ENCODE measurements around the gene RAB34.

Gene RAB34

DNA sequence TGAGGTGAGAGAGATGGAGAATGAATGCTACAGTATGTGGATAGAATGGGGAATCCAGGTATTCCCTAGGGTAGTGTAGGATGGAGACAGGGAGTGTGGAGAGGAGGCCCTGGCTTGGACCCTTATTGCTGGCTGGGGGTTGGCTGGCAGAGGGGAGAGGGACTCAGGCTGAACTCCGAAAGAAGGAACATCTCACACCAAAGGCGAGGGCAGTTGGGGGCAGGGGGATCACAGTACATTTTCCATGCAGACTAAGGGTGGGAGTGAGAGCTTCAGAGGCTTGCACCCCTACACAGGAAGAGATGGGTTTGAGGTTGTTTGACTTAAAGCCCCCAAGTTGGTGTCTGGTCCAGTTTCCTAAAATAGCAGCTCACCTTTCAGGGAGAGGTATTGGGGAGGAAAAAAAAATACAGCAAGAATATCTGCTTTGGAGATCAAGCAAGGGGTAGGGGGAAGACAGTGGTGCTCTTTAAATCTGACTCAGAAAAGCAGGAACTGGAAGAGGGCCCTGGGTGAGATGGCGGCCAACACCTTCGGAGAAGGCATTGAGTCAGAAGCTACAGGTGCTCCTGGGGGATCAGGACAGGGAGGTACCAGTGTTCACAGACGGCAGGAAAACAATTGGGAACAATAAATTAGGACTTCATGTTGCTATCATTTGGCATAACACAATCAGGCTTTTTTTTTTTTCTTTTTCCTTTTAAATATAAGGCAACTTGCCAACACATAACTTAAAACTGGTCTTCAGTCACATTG is 38.6 kb upstream of the RAB34 start (continued):
- TF ChIP-seq, protein P1, sequence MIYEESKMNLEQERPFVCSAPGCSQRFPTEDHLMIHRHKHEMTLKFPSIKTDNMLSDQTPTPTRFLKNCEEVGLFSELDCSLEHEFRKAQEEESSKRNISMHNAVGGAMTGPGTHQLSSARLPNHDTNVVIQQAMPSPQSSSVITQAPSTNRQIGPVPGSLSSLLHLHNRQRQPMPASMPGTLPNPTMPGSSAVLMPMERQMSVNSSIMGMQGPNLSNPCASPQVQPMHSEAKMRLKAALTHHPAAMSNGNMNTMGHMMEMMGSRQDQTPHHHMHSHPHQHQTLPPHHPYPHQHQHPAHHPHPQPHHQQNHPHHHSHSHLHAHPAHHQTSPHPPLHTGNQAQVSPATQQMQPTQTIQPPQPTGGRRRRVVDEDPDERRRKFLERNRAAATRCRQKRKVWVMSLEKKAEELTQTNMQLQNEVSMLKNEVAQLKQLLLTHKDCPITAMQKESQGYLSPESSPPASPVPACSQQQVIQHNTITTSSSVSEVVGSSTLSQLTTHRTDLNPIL (CRISPR knock-in tag; IDR thresholded peaks at IDR 0.05; ENCODE audit: low read depth) = no peak
- TF ChIP-seq TOX (CRISPR knock-in tag; IDR thresholded peaks at IDR 0.05; ENCODE audit: borderline replicate concordance) (no peak), OSR1 (CRISPR knock-in tag; IDR thresholded peaks at IDR 0.05) (no peak), ZNF8 (CRISPR knock-in tag; IDR thresholded peaks at IDR 0.05) (no peak), ARNTL (CRISPR knock-in tag; IDR thresholded peaks at IDR 0.05; ENCODE audit: borderline replicate concordance, low read depth) (no peak), ZFP3 (CRISPR knock-in tag; IDR thresholded peaks at IDR 0.05) (no peak)
- TF ChIP-seq, protein P2, sequence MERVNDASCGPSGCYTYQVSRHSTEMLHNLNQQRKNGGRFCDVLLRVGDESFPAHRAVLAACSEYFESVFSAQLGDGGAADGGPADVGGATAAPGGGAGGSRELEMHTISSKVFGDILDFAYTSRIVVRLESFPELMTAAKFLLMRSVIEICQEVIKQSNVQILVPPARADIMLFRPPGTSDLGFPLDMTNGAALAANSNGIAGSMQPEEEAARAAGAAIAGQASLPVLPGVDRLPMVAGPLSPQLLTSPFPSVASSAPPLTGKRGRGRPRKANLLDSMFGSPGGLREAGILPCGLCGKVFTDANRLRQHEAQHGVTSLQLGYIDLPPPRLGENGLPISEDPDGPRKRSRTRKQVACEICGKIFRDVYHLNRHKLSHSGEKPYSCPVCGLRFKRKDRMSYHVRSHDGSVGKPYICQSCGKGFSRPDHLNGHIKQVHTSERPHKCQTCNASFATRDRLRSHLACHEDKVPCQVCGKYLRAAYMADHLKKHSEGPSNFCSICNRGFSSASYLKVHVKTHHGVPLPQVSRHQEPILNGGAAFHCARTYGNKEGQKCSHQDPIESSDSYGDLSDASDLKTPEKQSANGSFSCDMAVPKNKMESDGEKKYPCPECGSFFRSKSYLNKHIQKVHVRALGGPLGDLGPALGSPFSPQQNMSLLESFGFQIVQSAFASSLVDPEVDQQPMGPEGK (CRISPR knock-in tag; IDR thresholded peaks at IDR 0.05; ENCODE audit: borderline replicate concordance) = no peak

DNA sequence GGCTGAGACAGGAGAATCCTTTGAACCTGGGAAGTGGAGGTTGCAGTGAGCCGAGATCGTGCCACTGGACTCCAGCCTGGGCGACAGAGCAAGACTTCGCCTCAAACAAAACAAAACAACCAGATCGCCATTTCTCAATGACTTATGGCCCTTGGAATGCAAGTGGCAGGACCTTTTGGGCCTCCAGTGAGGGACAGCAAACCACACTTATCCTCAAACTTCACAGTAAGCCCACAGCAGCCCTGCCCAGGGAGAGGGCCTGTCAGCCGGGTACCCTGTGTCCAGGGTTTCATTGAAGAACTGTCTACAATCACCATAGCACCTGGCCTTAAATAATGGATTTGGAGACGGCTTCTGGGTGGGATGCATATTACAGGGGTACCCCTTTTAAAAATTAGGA is 37.8 kb upstream of the RAB34 start:
- ATAC-seq = no peak
- TF ChIP-seq ISL1 (CRISPR knock-in tag; IDR thresholded peaks at IDR 0.05) = no peak
- no peak for TF ChIP-seq ZFP3 (CRISPR knock-in tag; IDR thresholded peaks at IDR 0.05)
- TF ChIP-seq SNAI2 (CRISPR knock-in tag; IDR thresholded peaks at IDR 0.05) = no peak
- no peak for TF ChIP-seq CSDC2 (CRISPR knock-in tag; IDR thresholded peaks at IDR 0.05)
- TF ChIP-seq, protein P2 (CRISPR knock-in tag; IDR thresholded peaks at IDR 0.05; ENCODE audit: borderline replicate concordance) = no peak
- TF ChIP-seq ZFP30 (CRISPR knock-in tag; IDR thresholded peaks at IDR 0.05) = no peak
- TF ChIP-seq ZNF565 (CRISPR knock-in tag; conservative IDR thresholded peaks at IDR 0.05; ENCODE audit: low read depth) = no peak
- no peak for TF ChIP-seq ESRRG (CRISPR knock-in tag; IDR thresholded peaks at IDR 0.05)
- TF ChIP-seq BACH2 (CRISPR knock-in tag; IDR thresholded peaks at IDR 0.05; ENCODE audit: borderline replicate concordance) = no peak
- TF ChIP-seq, protein P3, sequence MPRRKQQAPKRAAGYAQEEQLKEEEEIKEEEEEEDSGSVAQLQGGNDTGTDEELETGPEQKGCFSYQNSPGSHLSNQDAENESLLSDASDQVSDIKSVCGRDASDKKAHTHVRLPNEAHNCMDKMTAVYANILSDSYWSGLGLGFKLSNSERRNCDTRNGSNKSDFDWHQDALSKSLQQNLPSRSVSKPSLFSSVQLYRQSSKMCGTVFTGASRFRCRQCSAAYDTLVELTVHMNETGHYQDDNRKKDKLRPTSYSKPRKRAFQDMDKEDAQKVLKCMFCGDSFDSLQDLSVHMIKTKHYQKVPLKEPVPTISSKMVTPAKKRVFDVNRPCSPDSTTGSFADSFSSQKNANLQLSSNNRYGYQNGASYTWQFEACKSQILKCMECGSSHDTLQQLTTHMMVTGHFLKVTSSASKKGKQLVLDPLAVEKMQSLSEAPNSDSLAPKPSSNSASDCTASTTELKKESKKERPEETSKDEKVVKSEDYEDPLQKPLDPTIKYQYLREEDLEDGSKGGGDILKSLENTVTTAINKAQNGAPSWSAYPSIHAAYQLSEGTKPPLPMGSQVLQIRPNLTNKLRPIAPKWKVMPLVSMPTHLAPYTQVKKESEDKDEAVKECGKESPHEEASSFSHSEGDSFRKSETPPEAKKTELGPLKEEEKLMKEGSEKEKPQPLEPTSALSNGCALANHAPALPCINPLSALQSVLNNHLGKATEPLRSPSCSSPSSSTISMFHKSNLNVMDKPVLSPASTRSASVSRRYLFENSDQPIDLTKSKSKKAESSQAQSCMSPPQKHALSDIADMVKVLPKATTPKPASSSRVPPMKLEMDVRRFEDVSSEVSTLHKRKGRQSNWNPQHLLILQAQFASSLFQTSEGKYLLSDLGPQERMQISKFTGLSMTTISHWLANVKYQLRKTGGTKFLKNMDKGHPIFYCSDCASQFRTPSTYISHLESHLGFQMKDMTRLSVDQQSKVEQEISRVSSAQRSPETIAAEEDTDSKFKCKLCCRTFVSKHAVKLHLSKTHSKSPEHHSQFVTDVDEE (CRISPR knock-in tag; IDR thresholded peaks at IDR 0.05) = no peak
- TF ChIP-seq, protein P1 (CRISPR knock-in tag; IDR thresholded peaks at IDR 0.05; ENCODE audit: low read depth) = no peak
- TF ChIP-seq ZNF70 (CRISPR knock-in tag; IDR thresholded peaks at IDR 0.05) = no peak

DNA sequence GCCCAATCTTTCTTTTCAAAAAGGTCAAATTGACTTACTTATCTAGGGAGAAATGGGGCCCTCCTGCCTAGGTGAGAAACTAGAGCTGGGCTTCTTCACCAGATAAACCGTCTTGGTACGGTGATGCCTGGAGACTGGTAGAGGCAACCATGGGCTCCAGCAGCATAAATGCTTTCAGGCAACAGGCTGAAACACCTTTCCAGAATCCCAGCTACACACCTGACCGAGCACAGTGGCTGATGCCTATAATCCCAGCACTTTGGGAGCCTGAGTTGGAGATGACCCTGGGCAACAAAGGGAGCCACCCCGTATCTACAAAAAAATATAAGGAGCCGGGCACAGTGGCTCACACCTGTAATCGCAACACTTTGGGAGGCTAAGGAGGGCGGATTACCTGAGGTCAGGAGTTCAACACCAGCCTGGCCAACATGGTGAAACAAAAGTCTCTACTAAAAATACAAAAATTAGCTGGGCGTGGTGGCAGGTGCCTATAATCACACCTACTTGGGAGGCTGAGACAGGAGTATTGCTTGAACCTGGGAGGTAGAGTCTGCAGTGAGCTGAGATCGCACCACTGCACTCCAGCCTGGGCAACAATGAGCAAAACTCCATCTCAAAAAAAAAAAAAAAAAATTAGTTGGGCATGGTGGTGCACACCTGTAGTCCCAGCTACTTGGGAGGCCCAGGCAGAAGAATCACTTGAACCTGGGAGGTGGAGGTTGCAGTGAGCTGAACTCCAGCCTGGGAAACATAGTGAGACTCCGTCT is 34.1 kb upstream of the RAB34 start:
- no peak for ATAC-seq
- TF ChIP-seq TOX (CRISPR knock-in tag; IDR thresholded peaks at IDR 0.05; ENCODE audit: borderline replicate concordance) (no peak), ZFP30 (CRISPR knock-in tag; IDR thresholded peaks at IDR 0.05) (no peak), ZNF565 (CRISPR knock-in tag; conservative IDR thresholded peaks at IDR 0.05; ENCODE audit: low read depth) (no peak), ISL1 (CRISPR knock-in tag; IDR thresholded peaks at IDR 0.05) (no peak), RARB (CRISPR knock-in tag; IDR thresholded peaks at IDR 0.05) (no peak)
- TF ChIP-seq, protein P4, sequence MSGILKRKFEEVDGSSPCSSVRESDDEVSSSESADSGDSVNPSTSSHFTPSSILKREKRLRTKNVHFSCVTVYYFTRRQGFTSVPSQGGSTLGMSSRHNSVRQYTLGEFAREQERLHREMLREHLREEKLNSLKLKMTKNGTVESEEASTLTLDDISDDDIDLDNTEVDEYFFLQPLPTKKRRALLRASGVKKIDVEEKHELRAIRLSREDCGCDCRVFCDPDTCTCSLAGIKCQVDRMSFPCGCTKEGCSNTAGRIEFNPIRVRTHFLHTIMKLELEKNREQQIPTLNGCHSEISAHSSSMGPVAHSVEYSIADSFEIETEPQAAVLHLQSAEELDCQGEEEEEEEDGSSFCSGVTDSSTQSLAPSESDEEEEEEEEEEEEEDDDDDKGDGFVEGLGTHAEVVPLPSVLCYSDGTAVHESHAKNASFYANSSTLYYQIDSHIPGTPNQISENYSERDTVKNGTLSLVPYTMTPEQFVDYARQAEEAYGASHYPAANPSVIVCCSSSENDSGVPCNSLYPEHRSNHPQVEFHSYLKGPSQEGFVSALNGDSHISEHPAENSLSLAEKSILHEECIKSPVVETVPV (CRISPR knock-in tag; IDR thresholded peaks at IDR 0.05) = no peak
- TF ChIP-seq, protein P2 (CRISPR knock-in tag; IDR thresholded peaks at IDR 0.05; ENCODE audit: borderline replicate concordance) = no peak; the same call in 1 of the 2 replicates

Measured in SK-N-SH treated with all-trans-retinoic acid at 6 μM for 48 hours (cell line).